ENCODE measurements around the gene PRSS48.

Gene PRSS48

DNA sequence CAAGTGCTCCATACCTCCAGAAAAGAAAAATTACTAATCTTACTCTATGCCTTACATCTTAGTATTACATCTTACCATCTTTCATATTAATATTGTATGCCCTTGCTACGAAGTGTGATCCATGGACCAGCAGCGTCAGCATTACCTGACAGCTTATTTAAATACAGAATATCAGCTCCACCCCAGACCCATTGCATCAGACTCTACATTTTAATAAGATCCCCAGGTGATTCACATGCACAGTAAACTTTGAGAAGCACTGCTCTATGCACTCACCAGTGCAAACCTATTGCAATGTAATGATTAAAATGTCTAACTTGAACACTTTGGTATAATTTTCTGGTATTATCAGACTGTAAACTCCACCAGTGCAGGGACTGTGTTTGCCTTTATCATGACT, 62.5 kb downstream of the PRSS48 start:
- H3K4me2 ChIP-seq (ENCODE audit: low read depth, low read length, poor library complexity, severe bottlenecking), result no peak overlapping the region
- no peaks in the 10 kb centered on the region for H3F3A ChIP-seq (ENCODE audit: low read depth)
- no peaks in the 10 kb centered on the region for H3K9me2 ChIP-seq (replicated peaks; ENCODE audit: low read depth, low read length)
- TF ChIP-seq EZH2phosphoT487 (IDR thresholded peaks at IDR 0.05; ENCODE audit: borderline replicate concordance), result no peak
- TF ChIP-seq, protein P1, sequence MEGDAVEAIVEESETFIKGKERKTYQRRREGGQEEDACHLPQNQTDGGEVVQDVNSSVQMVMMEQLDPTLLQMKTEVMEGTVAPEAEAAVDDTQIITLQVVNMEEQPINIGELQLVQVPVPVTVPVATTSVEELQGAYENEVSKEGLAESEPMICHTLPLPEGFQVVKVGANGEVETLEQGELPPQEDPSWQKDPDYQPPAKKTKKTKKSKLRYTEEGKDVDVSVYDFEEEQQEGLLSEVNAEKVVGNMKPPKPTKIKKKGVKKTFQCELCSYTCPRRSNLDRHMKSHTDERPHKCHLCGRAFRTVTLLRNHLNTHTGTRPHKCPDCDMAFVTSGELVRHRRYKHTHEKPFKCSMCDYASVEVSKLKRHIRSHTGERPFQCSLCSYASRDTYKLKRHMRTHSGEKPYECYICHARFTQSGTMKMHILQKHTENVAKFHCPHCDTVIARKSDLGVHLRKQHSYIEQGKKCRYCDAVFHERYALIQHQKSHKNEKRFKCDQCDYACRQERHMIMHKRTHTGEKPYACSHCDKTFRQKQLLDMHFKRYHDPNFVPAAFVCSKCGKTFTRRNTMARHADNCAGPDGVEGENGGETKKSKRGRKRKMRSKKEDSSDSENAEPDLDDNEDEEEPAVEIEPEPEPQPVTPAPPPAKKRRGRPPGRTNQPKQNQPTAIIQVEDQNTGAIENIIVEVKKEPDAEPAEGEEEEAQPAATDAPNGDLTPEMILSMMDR (conservative IDR thresholded peaks at IDR 0.05; ENCODE audit: low read length), result no peak
- H3K4me1 ChIP-seq (ENCODE audit: insufficient read depth, low read length, poor library complexity, severe bottlenecking), result no peaks in the 10 kb centered on the region
- H2AFZ ChIP-seq (ENCODE audit: low read length), result no peak overlapping the region
- H3K79me2 ChIP-seq (ENCODE audit: insufficient read depth, low read length), result no peaks in the 10 kb centered on the region
- H3K27me3 ChIP-seq (ENCODE audit: insufficient read depth, low read length, poor library complexity, severe bottlenecking), result no peaks in the 10 kb centered on the region
- H3K9me3 ChIP-seq (ENCODE audit: insufficient read depth, low read depth, low read length), result no peaks in the 10 kb centered on the region
- no peaks in the 10 kb centered on the region for H4K20me1 ChIP-seq (ENCODE audit: insufficient read depth, low read length, poor library complexity, severe bottlenecking)
- no peak overlapping the region for H3K9ac ChIP-seq (ENCODE audit: low read depth, low read length, poor library complexity, severe bottlenecking)
- H3K36me3 ChIP-seq (ENCODE audit: insufficient read depth, low read length), result no peaks in the 10 kb centered on the region
- no peak overlapping the region for H3K4me3 ChIP-seq (ENCODE audit: low read length, poor library complexity, severe bottlenecking)

DNA sequence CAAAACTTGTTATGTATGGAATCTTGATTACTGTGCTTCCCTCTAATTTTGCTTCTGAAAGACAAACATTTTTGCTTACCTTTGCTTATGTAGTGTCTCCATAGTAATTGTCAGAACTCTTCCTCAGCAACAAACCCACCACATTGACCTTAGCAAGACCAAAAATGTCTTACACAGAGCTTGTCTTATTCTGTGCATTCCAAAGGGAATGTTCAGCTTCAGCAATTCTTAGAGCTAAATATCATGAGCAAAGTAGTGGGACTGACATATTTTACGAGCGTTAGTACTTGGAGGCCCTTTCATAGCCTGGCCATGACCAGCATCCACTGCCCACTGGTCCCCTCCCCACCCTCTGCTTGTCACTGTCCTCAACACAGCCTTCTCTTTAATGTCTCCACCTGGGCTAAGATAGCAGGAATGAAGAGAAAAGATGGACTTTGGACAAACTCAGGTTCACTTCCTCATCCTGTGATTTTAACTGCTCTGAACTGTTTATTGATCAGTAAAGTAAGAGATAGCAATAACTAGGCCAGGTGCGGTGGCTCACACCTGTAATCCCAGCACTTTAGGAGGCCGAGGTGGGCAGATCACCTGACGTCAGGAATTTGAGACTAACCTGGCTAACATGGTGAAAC, 63.9 kb downstream of the PRSS48 start:
- H2AFZ ChIP-seq (ENCODE audit: low read length), result no peak overlapping the region
- no peaks in the 10 kb centered on the region for H3K9me2 ChIP-seq (replicated peaks; ENCODE audit: low read depth, low read length)
- H3K36me3 ChIP-seq (ENCODE audit: insufficient read depth, low read length), result no peaks in the 10 kb centered on the region
- no peaks in the 10 kb centered on the region for H3K4me1 ChIP-seq (ENCODE audit: insufficient read depth, low read length, poor library complexity, severe bottlenecking)
- no peaks in the 10 kb centered on the region for H3K27me3 ChIP-seq (ENCODE audit: insufficient read depth, low read length, poor library complexity, severe bottlenecking)
- no peaks in the 10 kb centered on the region for H4K20me1 ChIP-seq (ENCODE audit: insufficient read depth, low read length, poor library complexity, severe bottlenecking)
- H3K4me3 ChIP-seq (ENCODE audit: low read length, poor library complexity, severe bottlenecking), result no peak overlapping the region
- no peak overlapping the region for H3K9ac ChIP-seq (ENCODE audit: low read depth, low read length, poor library complexity, severe bottlenecking)
- H3K4me2 ChIP-seq (ENCODE audit: low read depth, low read length, poor library complexity, severe bottlenecking), result no peak overlapping the region
- no peak for TF ChIP-seq EZH2phosphoT487 (IDR thresholded peaks at IDR 0.05; ENCODE audit: borderline replicate concordance)
- TF ChIP-seq, protein P1 (conservative IDR thresholded peaks at IDR 0.05; ENCODE audit: low read length), result no peak
- H3F3A ChIP-seq (ENCODE audit: low read depth), result no peaks in the 10 kb centered on the region
- H3K79me2 ChIP-seq (ENCODE audit: insufficient read depth, low read length), result no peaks in the 10 kb centered on the region
- no peaks in the 10 kb centered on the region for H3K9me3 ChIP-seq (ENCODE audit: insufficient read depth, low read depth, low read length)
